GM18517 (cell line): ENCODE results near the gene FAM200C.
"Not testable (repeated sequence)": the region's sequence is repeated elsewhere in the genome, so short reads cannot be mapped to it uniquely, and the experiment has no call there.

Experiments used
- ATAC-seq: cut with Tn5 transposase; IDR thresholded peaks from one replicate; pipeline ENCODE4 v1.9.1; 2021; ENCODE audit warnings: mild to moderate bottlenecking, moderate library complexity; ENCODE audit not compliant: unreplicated experiment

FAM200C gene

DNA sequence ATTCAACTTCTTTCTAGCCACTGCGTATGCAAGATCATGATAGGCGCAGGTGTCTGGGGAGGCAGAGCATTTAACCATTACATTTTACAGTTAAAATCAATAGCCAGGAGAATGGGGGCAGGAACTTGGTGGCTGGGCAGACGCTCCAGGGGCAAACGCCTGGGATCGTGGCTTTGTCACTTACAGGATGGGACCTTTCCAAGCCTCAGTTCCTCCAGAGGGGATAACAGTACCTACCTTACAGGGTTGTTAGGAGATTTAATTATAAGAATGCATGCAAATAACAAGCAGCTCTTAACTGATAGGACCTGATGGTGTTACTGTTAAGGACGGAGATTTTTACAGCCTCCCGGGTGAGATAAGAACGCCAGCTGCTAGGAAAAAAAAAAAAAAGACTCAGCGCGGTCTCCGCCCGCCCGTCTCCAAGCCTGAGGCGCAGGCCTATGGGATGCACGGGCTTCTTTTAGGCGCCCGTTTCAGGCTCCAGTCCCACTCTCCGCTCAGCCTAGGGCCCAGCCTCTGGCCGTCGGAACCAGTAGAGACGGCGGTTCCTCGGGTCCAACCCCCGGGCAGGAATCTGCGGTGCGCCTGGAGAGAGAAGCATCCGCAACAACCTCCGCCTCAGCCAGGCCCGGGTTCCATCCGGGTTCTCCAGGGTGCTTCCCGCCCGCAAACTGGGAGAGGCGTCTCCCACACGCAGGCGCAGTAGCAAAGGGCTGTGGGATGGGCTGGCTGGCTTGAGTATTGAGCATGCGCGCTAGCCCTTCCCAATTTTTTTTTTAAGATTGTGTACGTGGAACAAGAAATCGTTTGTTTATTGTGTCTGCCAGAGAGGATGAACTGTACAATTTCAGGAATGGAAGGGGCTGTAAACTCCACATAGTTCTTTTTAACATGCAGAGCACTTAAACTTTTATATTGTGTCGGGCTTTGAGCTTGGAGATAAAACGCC, at the start of gene FAM200C:
FAM200C (minus strand) TSS at position 653 of the 952 bp plus-strand sequence. CDS start 4,564 bp downstream, outside the sequence.
- peak; percentile 76 for ATAC-seq

DNA sequence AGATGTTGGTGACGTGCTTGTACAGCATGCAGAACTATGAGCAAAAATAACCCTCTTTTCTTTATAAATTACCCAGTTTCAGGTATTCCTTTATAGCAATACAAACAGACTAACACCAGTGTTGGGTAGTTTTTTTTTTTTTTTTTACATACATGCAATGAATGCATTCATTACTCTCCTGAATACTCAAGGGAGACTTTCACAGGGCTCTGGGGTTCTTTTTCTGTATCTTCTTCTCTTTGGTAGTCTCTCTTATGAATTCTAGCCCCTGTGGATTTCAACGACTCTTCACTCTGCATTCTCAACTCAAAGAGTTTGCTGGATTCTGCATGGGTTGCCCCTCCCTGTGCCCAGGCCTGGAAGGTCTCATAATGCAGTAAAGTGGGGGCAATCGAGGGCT, 49.6 kb upstream of the FAM200C start:
- no peak for ATAC-seq

DNA sequence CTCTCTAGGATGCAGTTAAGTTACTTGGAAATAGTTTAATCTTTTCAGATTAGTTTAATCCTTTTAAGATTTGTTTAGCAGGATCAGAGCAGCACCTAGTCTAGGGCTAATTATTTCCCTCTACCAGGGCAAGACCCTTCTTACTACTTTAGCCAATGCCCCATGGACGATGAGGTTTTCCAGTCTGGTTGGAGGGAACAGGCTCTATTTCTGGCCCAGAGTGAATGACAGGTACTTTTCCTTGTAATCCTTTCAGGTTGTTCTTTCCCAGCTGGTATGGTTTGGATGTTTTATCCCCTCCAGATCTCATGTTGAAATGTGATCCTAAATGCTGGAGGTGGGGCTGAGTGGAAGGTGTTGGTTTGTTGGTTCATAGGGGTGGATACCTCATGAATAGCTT, 49.0 kb upstream of the FAM200C start:
- ATAC-seq, result no peak

DNA sequence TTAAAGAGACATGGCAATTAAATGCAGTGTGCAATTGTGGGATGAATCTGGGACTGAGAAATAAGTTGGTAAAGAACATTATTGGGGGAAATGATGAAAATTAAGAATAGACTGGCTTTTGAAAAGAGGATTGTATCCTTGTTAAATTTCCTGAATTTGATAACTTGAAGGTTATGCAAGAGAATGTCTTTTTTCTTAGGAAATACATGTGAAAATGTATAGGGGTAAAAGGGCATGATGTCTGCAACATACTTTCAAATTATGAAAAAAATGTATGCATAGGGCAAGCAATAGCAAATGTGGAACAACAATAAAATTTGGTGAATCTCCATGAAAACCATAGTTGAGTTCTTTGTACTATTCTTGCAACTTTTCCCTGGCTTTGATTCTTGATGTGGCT, 45.9 kb upstream of the FAM200C start:
- no peak for ATAC-seq

DNA sequence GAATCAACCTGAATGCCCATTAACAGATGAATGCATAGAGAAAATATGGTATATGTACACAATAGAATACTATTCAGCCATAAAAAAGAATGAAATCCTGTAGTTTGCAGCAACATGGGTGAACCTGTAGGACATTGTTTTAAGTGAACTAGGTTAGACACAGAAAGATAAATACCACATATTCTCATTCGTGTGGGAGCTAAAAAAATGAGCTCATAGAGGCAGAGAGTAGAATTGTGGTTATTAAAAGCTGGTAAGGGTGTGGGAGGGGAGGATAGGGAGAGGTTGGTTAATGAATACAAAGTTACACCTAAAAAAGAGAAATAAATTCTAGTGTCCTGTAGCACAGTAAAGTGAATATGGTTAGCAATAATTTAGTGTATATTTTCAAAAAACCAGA, 45.3 kb upstream of the FAM200C start:
- peak; percentile 51 for ATAC-seq

DNA sequence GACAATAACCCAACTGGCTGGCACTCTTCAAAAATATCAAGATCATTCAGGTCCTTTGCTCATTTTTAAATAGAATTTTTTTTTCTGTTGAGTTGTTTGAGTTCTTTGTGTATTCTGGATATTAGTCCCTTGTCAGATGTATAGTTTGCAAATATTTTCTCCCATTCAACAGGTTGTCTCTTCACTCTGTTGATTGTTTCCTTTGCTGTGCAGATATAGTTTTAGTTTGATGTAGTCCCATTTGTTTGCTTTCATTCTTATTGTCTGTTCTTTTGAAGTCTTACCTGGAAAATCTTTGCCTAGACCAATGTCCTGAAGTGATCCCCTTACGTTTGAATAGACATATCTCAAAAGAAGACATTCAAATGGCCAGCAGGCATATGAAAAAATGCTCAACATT, 44.6 kb upstream of the FAM200C start:
- no peak for ATAC-seq

DNA sequence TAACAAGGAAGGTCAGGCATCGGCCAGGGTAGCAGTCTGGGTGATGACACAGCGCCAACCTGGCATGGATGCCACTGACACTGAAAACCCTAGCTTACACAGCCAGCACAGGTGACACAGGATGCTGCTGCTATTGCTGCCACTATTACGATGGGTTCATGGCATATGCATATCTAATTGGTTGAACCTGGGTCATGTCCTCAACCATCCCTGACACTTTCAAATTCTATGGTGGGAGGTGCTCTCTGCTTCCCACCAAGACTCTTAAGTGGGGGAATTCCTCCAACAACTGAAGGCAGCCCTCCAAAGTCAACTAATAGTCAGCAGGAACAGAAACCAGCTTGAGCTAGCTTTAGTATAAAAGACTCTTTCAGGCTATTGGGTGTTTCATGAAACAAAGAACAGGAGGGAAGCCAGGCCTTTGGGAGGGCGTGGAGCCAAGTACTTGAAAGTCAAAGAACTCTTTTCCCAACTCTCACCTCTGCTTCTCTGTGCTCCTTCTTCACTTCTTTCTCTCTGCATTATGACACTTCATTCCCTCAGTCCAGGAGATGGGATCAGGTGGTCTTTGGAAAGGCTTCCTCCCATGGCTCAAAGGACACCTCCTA, 43.1 kb upstream of the FAM200C start:
- no peak for ATAC-seq

DNA sequence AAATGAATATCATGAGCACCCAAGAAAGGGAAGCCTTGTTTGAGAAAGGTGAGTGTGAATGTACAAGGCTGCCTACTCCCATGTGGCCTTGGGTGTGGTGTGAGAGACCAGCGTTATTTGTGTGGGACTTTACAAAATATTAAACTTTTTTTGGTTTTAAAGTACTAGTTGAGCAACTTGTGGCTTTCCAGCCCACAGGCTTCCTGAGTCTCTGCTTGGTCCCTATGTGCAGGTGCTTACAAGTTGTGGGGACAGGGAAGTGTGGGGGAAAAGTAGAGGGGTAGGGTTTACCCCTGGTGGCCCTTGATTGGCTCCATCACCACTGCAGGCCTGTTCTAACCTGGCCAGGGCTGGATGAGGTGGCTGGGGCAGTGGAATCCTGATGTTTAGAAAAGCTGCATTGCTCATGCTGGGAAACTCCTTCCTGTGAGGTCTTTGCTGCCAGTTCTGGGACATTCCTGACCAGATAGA, 41.5 kb upstream of the FAM200C start:
- no peak for ATAC-seq

DNA sequence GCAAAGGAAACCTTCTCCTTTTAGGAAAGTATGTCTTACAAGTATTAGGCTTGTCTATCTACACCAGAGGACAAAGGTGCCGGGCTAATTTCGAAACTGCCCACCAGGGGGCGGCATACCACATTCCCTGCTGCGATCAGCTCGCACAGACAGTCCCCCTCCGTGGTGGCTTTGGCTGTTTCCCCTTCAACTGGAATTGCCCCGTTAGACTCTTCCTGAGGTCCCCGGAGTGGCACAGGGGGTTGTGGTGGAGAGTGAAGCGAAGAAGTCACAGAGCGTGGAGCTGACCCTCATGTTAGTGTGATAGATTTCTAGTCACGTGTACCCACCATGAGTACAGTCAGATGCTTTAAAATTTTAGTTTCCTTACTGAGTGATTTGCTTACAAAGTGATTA, 39.3 kb upstream of the FAM200C start:
- ATAC-seq, result peak; percentile 63

DNA sequence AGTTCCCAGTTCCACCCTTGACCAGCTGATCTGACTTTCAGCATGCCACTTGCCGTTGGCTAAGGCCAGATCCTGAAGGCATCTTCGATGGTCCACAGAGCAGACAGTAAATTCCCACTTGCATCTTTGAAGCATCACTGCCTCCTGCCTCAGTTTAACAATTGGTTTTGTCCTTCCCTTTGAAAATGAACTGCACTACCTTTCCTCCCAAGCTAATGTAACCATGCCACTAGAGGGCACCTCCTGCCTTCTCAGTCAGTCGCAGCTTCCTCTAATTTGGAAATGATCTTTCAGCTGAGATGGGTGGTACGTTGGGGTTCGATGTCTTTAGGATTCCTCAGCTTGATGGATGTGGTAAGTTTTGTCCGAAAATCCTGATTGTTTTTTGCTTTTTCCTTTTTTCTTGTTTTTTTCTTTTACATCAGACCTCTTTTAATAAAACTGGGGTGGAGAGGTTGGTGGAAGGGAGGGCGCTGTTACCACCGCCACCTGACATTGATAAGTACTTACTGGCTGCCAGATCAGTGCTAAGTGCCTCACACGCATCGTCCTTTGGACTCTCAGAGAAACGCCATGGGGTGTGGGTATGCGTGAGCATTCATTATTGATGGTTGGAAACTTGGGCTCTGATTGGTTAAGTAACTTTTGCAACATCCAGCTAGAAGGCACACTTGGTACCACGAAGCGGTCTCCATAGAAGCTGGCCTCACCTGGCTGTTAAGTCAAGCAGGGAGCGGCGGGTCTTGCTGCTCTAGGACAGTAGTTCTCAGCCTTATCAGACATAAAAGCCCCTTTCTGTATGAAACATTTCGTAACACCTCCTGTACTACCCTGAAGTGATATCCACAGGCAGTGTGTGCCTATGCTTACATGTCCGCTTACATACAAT, 38.7 kb upstream of the FAM200C start:
- peak; percentile 36 for ATAC-seq

DNA sequence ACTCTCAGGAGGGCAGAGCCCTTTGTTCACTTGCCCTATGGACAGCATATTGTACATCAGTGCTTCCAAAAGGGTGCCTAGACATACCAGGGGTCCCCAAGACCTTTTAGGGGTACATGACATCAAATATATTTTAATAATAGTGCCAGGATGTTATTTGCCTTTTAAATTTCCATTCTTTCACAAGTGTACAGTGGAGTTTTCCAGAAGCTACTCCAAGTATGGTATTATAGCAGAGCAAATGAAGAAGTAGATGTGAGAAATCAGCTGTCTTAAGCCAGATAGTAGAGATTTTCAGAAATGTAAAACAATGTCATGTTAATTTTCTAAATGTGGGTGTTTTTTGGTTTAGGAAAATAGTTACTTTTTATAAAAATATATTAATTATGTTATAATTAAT, 37.4 kb upstream of the FAM200C start:
- no peak for ATAC-seq

DNA sequence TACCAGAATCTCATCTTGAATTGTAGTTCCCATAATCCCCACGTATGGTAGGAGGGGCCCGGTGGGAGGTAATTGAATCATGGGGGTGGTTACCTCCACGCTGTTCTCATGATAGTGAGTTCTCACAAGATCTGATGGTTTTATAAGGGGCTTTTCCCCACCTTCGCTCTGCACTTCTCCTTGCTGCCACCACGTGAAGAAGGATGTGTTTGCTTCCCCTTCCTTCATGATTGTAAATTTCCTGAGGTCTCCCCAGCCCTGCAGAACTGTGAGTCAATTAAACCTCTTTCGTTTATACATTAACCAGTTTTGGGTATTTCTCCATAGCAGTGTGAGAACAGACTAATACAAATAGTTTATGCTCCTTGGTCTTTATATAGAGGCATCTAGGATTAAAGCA, 36.8 kb upstream of the FAM200C start:
- ATAC-seq, result not testable (repeated sequence)

DNA sequence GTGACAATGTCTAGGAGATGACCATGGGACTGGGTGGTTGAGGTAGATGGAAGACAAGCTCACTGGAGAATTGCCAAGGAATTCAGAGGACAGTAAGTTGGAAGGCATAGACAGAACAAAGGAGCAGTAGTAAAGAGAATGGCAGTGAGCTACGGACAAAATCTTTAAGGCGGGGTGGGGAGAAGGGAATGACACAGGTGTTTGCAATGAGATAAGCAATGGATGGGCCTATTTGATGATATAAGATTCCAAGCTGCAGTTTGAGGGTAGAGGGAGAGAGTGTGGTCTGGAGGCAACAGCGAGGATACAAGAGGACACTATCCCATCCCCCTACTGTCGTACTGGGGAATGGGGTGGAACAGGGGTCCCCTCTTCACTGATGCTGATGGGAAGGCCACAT, 36.2 kb upstream of the FAM200C start:
- no peak for ATAC-seq

DNA sequence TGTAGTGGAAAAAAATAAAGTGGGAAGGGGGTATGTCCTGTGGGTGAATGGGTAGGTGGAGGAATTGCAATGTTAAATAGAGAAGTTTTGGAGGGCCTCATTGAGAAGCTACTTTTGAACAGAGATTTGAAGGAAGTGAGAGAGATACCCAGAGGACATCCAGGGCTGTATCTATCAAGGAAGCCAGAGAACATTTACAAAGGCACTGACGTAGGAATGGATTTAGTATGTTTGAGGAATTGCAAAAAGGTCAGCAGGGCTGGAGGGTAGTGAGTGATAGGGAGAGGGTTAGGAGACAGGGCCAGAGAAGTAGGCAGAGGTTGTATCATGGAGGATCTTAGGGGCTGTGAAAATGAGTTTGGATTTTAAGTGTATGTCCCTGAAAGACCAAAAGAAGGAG, 35.7 kb upstream of the FAM200C start:
- no peak for ATAC-seq

DNA sequence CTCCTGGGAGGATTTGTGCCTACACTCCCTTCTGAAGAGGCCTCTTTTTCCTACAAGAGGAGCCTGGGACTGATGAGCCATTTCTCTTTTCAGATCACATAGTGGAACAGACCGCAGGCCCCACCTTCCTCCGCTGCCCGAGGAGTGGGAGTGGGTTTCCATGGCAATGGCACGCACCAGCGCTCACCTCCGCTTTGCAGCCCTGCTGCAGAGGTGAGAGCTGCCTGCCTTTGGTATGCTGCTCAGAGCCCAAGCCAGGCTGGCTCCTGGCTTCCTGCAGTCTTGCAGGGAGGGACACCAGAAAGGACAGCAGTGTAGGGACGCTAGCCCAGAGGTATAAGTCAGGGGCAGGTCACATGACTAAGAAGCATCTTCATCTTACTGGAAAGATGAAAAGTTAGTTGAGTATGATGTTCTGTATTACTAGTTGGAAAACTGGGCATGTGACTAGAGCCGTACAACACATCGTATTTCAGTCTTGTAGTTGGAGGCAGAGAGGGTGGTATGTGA, 34.2 kb upstream of the FAM200C start:
- ATAC-seq, result peak; percentile 69

DNA sequence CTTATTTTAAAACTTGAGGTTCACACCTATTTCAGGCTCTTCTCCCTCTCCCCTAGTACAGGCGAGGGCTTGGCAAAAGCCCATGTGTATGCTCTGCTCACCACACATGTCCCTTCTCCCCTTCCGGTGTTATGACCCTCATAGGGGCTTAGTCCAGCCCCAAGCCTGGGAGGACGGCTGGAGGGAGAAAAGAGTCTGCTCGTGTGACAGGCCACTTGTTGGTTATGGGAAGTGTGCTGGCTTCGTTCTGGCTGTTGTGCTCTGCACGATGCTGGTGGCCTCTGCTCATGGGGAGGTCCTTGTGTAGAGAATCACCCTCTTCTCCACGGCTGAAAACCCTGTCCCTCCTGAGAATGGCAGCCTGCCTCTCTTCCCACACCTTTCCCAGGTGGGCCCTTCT, 32.9 kb upstream of the FAM200C start:
- ATAC-seq, result no peak

DNA sequence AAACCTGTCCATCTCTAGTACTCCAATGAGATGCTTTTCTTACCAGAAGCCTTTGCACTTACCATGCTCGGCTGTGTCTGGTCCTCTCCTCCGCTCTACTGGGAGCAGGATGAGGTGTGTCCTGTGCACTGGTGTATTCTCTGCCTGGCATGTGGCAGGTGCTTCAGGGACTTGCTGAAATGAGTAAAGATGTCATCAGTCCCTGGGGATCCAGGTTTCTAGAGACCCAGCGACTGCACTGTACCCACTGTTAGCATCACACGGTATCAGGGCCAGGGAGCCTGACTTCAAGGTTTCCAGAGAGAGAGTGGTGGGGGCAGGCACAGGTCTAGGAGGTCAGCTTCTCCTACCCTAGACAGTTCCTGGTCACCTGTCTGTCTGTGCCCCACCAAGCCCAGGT, 32.3 kb upstream of the FAM200C start:
- peak; percentile 32 for ATAC-seq

DNA sequence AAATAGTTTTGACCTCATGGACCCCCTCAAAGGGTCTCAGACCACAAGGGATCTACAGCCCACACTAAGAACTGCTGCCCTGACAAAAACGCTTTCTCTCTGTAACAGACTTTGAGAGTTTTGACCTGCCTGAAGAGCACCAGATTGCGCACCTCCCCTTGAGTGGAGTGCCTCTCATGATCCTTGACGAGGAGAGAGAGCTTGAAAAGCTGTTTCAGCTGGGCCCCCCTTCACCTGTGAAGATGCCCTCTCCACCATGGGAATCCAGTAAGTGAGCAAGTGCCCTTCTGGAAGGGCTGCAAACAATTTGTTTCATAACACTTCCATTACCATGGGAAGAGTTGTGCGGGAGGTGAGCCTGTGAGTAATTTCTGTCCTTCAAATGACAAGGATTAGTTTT, 27.8 kb upstream of the FAM200C start:
- ATAC-seq, result no peak

DNA sequence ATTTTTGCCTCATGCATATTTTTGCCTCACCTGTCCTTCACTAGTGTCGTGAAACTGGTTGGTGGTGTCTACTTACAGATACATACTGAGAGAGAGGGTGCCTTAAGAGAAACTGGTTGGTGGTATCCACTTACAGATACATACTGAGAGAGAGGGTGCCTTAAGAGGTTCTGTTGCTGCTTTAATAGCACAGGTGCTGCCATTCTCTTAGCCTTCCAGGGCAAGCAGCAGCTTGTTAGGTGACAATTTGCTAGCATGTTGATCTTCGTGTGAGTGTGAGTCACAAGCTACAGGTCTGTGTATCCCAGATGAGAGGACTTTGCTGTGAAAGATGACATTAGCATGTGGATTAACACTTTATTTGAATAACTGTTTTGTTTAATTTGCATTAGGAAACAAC, 23.2 kb upstream of the FAM200C start:
- ATAC-seq, result no peak

DNA sequence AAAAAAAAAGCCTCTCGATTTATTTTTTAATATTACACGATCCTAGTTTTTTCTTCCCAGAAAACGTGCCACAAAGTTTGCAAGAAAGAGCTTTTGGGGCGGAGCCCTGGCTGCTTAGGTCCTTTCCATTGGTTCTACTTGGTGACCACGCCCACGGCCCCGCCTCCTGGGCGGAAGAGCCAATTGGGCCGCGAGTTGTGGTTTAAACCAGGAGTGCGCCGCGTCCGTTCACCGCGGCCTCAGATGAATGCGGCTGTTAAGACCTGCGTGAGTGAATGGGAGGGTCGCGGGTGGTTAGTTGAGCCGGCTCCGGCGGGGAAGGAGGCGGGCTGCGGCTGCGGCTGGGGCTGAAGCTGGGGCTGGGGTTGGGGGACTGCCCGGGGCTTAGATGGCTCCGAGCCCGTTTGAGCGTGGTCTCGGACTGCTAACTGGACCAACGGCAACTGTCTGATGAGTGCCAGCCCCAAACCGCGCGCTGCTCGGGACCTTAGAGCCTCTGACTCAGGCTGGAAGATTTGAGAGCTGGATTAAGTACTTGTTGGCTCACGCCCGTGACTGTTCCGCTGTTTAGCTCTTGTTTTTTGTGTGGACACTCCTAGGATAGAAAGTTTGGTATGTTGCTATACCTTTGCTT, 21.9 kb upstream of the FAM200C start, which contains the start of gene PTTG1:
PTTG1 (plus strand) TSS at position 231 of the 634 bp plus-strand sequence. CDS start 458 bp downstream, outside the sequence.
- peak; percentile 60 for ATAC-seq

DNA sequence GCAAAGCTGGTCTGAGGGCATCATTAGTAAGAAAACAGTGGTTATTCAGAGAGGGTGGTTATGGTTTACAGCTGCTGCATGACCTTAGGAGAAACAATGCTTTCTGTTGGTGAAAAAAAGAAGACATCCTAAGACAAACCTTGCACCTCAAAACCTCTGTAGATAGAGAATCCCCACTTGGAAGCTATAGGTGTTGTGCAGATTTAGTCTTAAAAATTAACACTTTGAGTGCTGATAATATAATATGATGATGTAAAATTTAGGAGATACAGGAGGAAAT, 20.4 kb upstream of the FAM200C start:
- no peak for ATAC-seq
